Upper lobe of left lung (tissue), 6 donors: ENCODE data around the gene UBR4. TPM values are rescaled to one million over a fixed set of nuclear protein-coding genes. Genes with fewer than 3 reads are reported as not detected.

ENCODE experiments used
- ATAC-seq, 2 donors: fragments of 200-7000 bp; cut with Tn5 transposase; one replicate each; pipeline ENCODE4 v1.9.1; 2022; ENCODE audit warnings: mild to moderate bottlenecking in 2 of 2, moderate library complexity in 2 of 2; ENCODE audit not compliant: low FRiP score in 2 of 2
- DNase-seq, 2 donors: peaks; one replicate each; pipeline ENCODE4 v3.0.0-alpha.2; 2019 to 2020
- H3K27ac ChIP-seq, 4 donors: fragments of 200-600 bp; sonication (generic); one replicate each; pipeline ENCODE4 v1.5.1; 2016 to 2019
- H3K27me3 ChIP-seq, 4 donors: fragments of 200-600 bp; sonication (generic); one replicate each; pipeline ENCODE4 v1.5.1; 2017 to 2019
- H3K36me3 ChIP-seq, 4 donors: fragments of 200-600 bp; sonication (generic); one replicate each; pipeline ENCODE4 v1.5.1; 2016 to 2019
- H3K4me1 ChIP-seq, 4 donors: fragments of 200-600 bp; sonication (generic); one replicate each; pipeline ENCODE4 v1.5.1; 2018 to 2019
- H3K4me3 ChIP-seq, 4 donors: fragments of 200-600 bp; sonication (generic); one replicate each; pipeline ENCODE4 v1.5.1; 2017 to 2019; ENCODE audit warnings: mild to moderate bottlenecking in 2 of 4, moderate library complexity in 1 of 4
- H3K9me3 ChIP-seq, 4 donors: fragments of 200-600 bp; sonication (generic); one replicate each; pipeline ENCODE4 v1.5.1; 2018 to 2019
- CTCF ChIP-seq, 6 experiments: fragments of 450-650 bp in 4 of 6; fragments of 200-600 bp in 2 of 6; sonication (generic) in 2 of 6; IDR thresholded peaks; one replicate each; pipeline ENCODE4 v1.5.1; 2016 to 2019; ENCODE audit warnings: antibody characterized with exemption in 6 of 6
- EP300 ChIP-seq, 4 donors: sonication (generic); formaldehyde crosslinking; IDR thresholded peaks; one replicate each; pipeline ENCODE4 v1.5.1; 2017; ENCODE audit warnings: antibody characterized with exemption in 4 of 4, control low read depth in 2 of 4
- POLR2A ChIP-seq, 4 donors: fragments of 450-650 bp; IDR thresholded peaks; one replicate each; pipeline ENCODE4 v1.5.1; 2016 to 2017; ENCODE audit warnings: antibody characterized with exemption in 4 of 4, mild to moderate bottlenecking in 2 of 4
- POLR2AphosphoS5 ChIP-seq, 2 donors: sonication (generic); formaldehyde crosslinking; IDR thresholded peaks; one replicate each; pipeline ENCODE4 v1.5.1; 2017; ENCODE audit warnings: antibody characterized with exemption in 2 of 2
- WGBS, 2 donors: methylation state at CpG; one replicate each; pipeline ENCODE4 v1.1.5; 2017 to 2018; 5-methylcytosine and 5-hydroxymethylcytosine counted together
- total RNA-seq, 6 donors: library from RNA; depleted of rRNA in 4 of 6; stranded (reverse); fragments of >200 nt in 4 of 6; gene quantifications; one replicate each; pipeline versions ENCODE4 v1.1.0 to v1.2.1, GENCODE V29; 2016 to 2021
- donor health status: DM: no; HTN: no; CAD: no; lungs with moderate emphysema.
- donor health status: DM: no; HTN: yes; CAD: no; lungs with severe emphysema.

Gene UBR4
- total RNA-seq, 6 donors from 2014 or later = 101 to 317 (median 135) TPM

- H3K36me3 ChIP-seq = peaks cover 70 to 100% (median 96%) of the 10 kb centered on the region in 4 donors
These were observed 56.9 kb downstream of the UBR4 start for GRCh38 chr1:19153169-19153568.

GRCh38 chr1:19151537-19151936 is 58.5 kb downstream of the UBR4 start:
- Histone ChIP-seq H3K4me3 (no peak overlapping the region), H3K4me1 (no peaks in the 10 kb centered on the region), H3K9me3 (no peaks in the 10 kb centered on the region), H3K27me3 (no peaks in the 10 kb centered on the region), H3K27ac (no peak overlapping the region), H3K36me3 (peaks cover 69 to 100% (median 99%) of the 10 kb centered on the region in 4 donors)
- ATAC-seq = no peak
- DNase-seq = no peak
- TF ChIP-seq POLR2AphosphoS5 (IDR thresholded peaks at IDR 0.05) = no peak
- TF ChIP-seq EP300 (IDR thresholded peaks at IDR 0.05) = no peak
- TF ChIP-seq CTCF (IDR thresholded peaks at IDR 0.05) = no peak
- no peak for TF ChIP-seq POLR2A (IDR thresholded peaks at IDR 0.05)
- 92 to 95% methylated on average over 9 of the region's 9 CpGs for WGBS, 2 donors

More at GRCh38 chr1:19153169-19153568, 56.9 kb downstream of the UBR4 start:
- no peak for DNase-seq
- H3K4me1 ChIP-seq = peaks cover 0 to 3% (median 1%) of the 10 kb centered on the region in 4 donors
- H3K9me3 ChIP-seq = no peaks in the 10 kb centered on the region
- no peak overlapping the region for H3K27ac ChIP-seq
- no peak overlapping the region for H3K4me3 ChIP-seq
- TF ChIP-seq POLR2AphosphoS5 (IDR thresholded peaks at IDR 0.05) (no peak), CTCF (IDR thresholded peaks at IDR 0.05) (no peak), EP300 (IDR thresholded peaks at IDR 0.05) (no peak), POLR2A (IDR thresholded peaks at IDR 0.05) (no peak)
- WGBS, 2 donors = 88 to 98% methylated on average over 5 to 6 of the region's 7 CpGs
- no peak for ATAC-seq
- H3K27me3 ChIP-seq = no peaks in the 10 kb centered on the region

GRCh38 chr1:19149736-19150135 is 60.3 kb downstream of the UBR4 start:
- 87 to 92% methylated on average over 3 of the region's 3 CpGs for WGBS, 2 donors
- no peak for TF ChIP-seq EP300 (IDR thresholded peaks at IDR 0.05)
- TF ChIP-seq POLR2A (IDR thresholded peaks at IDR 0.05) = no peak
- no peak for TF ChIP-seq POLR2AphosphoS5 (IDR thresholded peaks at IDR 0.05)
- TF ChIP-seq CTCF (IDR thresholded peaks at IDR 0.05) = no peak

GRCh38 chr1:19140465-19140864 is 69.6 kb downstream of the UBR4 start:
- no peaks in the 10 kb centered on the region for H3K27me3 ChIP-seq
- peak in 1 of 2 donors; percentile 21 for ATAC-seq
- no peaks in the 10 kb centered on the region for H3K4me1 ChIP-seq
- H3K27ac ChIP-seq = no peak overlapping the region
- no peaks in the 10 kb centered on the region for H3K9me3 ChIP-seq
- peak in 1 of 2 donors; percentile 53 for DNase-seq
- no peak overlapping the region for H3K4me3 ChIP-seq
- H3K36me3 ChIP-seq = peaks cover 54 to 100% (median 82%) of the 10 kb centered on the region in 4 donors
- WGBS, 2 donors = 90 to 91% methylated on average over 10 to 12 of the region's 12 CpGs
- no peak for TF ChIP-seq POLR2AphosphoS5 (IDR thresholded peaks at IDR 0.05)
- no peak for TF ChIP-seq POLR2A (IDR thresholded peaks at IDR 0.05)
- TF ChIP-seq EP300 (IDR thresholded peaks at IDR 0.05) = no peak
- no peak for TF ChIP-seq CTCF (IDR thresholded peaks at IDR 0.05)

More at GRCh38 chr1:19149736-19150135, 60.3 kb downstream of the UBR4 start:
- no peak for DNase-seq
- no peaks in the 10 kb centered on the region for H3K27me3 ChIP-seq
- no peak overlapping the region for H3K4me3 ChIP-seq
- H3K27ac ChIP-seq = no peak overlapping the region
- no peaks in the 10 kb centered on the region for H3K9me3 ChIP-seq
- no peaks in the 10 kb centered on the region for H3K4me1 ChIP-seq
- H3K36me3 ChIP-seq = peaks cover 82 to 100% (median 100%) of the 10 kb centered on the region in 4 donors
- ATAC-seq = no peak

- Histone ChIP-seq H3K27me3 (no peaks in the 10 kb centered on the region), H3K36me3 (peaks cover 50 to 100% (median 77%) of the 10 kb centered on the region in 4 donors)
These were observed 70.4 kb downstream of the UBR4 start for GRCh38 chr1:19139711-19140110.

More at GRCh38 chr1:19139711-19140110, 70.4 kb downstream of the UBR4 start:
- H3K4me3 ChIP-seq = no peak overlapping the region
- H3K4me1 ChIP-seq = no peaks in the 10 kb centered on the region
- no peak for DNase-seq
- TF ChIP-seq CTCF (IDR thresholded peaks at IDR 0.05) (no peak), POLR2AphosphoS5 (IDR thresholded peaks at IDR 0.05) (no peak), POLR2A (IDR thresholded peaks at IDR 0.05) (no peak), EP300 (IDR thresholded peaks at IDR 0.05) (no peak)
- ATAC-seq = no peak
- H3K27ac ChIP-seq = no peak overlapping the region
- H3K9me3 ChIP-seq = no peaks in the 10 kb centered on the region
- 73 to 83% methylated on average over 3 of the region's 3 CpGs for WGBS, 2 donors
